ENCODE results near the gene TMEM140.

The TMEM140 gene

DNA sequence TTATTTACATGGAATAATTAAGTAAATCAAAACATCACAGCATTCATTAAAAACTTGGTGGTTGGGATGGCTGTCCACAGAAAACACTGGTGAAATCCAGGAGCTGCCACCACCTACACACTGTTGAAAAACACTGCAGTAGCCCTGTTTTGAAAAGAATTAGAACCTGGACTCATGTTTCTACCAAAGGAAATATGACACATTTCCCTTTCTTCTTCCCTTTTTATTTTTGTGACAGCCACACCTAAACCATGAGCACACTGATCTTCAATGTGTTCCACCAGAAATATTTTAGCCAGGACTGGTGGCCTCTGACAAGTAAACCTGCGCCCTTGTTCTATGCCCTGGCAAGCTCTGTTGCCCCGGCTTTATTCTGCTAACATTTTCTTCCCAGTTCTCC is 3.3 kb downstream of the TMEM140 start:
- Histone ChIP-seq H3K27ac (ENCODE audit: low read length) (no peak overlapping the region), H3K4me3 (ENCODE audit: low read length) (no peak overlapping the region), H3K9ac (ENCODE audit: low read length) (no peak overlapping the region), H3K36me3 (replicated peaks; ENCODE audit: insufficient read depth, low read length) (no peaks in the 10 kb centered on the region), H3K9me3 (replicated peaks; ENCODE audit: insufficient read depth, low read length) (no peaks in the 10 kb centered on the region), H2AFZ (ENCODE audit: low read length) (no peak overlapping the region), H3K79me2 (ENCODE audit: low read length) (peaks cover 65% of the 10 kb centered on the region), H3K9me2 (replicated peaks; ENCODE audit: insufficient read depth, low read length) (no peaks in the 10 kb centered on the region), H4K20me1 (ENCODE audit: insufficient read depth, low read length) (no peaks in the 10 kb centered on the region), H3K27me3 (replicated peaks; ENCODE audit: insufficient read depth, low read length) (no peaks in the 10 kb centered on the region), H3K4me2 (ENCODE audit: low read depth, low read length) (peak overlapping the region; percentile 1; the same call in 1 of the 2 replicates), H3K4me1 (ENCODE audit: low read length) (peaks cover 29% of the 10 kb centered on the region), H3F3A (ENCODE audit: insufficient read depth, low read length) (peaks cover 30% of the 10 kb centered on the region)
- TF ChIP-seq, protein P1, sequence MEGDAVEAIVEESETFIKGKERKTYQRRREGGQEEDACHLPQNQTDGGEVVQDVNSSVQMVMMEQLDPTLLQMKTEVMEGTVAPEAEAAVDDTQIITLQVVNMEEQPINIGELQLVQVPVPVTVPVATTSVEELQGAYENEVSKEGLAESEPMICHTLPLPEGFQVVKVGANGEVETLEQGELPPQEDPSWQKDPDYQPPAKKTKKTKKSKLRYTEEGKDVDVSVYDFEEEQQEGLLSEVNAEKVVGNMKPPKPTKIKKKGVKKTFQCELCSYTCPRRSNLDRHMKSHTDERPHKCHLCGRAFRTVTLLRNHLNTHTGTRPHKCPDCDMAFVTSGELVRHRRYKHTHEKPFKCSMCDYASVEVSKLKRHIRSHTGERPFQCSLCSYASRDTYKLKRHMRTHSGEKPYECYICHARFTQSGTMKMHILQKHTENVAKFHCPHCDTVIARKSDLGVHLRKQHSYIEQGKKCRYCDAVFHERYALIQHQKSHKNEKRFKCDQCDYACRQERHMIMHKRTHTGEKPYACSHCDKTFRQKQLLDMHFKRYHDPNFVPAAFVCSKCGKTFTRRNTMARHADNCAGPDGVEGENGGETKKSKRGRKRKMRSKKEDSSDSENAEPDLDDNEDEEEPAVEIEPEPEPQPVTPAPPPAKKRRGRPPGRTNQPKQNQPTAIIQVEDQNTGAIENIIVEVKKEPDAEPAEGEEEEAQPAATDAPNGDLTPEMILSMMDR (IDR thresholded peaks at IDR 0.05; ENCODE audit: low read length), result no peak
- TF ChIP-seq EZH2phosphoT487 (IDR thresholded peaks at IDR 0.05; ENCODE audit: low read length), result no peak
- no peak for TF ChIP-seq EZH2 (optimal IDR thresholded peaks at IDR 0.05; ENCODE audit: low read depth, low read length)
- no peak for DNase-seq

DNA sequence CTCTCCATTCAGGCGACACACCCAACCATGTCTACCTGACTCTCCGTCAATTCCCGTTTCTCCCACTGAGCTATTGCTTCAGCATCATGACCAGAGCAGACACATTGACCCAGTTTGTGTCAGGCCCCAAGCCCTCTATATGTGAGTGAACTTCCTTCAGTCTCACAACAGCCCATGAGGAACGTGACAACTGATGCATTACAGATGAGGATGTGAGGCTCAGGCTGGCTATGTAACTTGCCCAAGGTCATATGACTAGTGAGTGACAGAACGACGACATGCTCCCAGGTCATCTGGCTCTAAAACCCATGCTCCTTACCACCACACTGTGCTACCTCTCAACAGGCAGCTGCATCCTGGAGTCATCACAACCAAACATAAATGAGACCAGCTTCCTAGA is 3.7 kb downstream of the TMEM140 start:
- H3F3A ChIP-seq (ENCODE audit: insufficient read depth, low read length), result peaks cover 30% of the 10 kb centered on the region
- H2AFZ ChIP-seq (ENCODE audit: low read length), result no peak overlapping the region
- H3K4me1 ChIP-seq (ENCODE audit: low read length), result peaks cover 25% of the 10 kb centered on the region
- H3K27me3 ChIP-seq (replicated peaks; ENCODE audit: insufficient read depth, low read length), result no peaks in the 10 kb centered on the region
- no peak overlapping the region for H3K9ac ChIP-seq (ENCODE audit: low read length)
- TF ChIP-seq EZH2phosphoT487 (IDR thresholded peaks at IDR 0.05; ENCODE audit: low read length) (no peak), EZH2 (optimal IDR thresholded peaks at IDR 0.05; ENCODE audit: low read depth, low read length) (no peak)
- TF ChIP-seq, protein P1 (IDR thresholded peaks at IDR 0.05; ENCODE audit: low read length), result no peak
- no peak overlapping the region for H3K4me2 ChIP-seq (ENCODE audit: low read depth, low read length)
- no peaks in the 10 kb centered on the region for H3K9me3 ChIP-seq (replicated peaks; ENCODE audit: insufficient read depth, low read length)
- no peaks in the 10 kb centered on the region for H3K9me2 ChIP-seq (replicated peaks; ENCODE audit: insufficient read depth, low read length)
- no peak overlapping the region for H3K4me3 ChIP-seq (ENCODE audit: low read length)
- peaks cover 69% of the 10 kb centered on the region for H3K79me2 ChIP-seq (ENCODE audit: low read length)
- no peak for DNase-seq
- H3K36me3 ChIP-seq (replicated peaks; ENCODE audit: insufficient read depth, low read length), result no peaks in the 10 kb centered on the region
- no peak overlapping the region for H3K27ac ChIP-seq (ENCODE audit: low read length)
- H4K20me1 ChIP-seq (ENCODE audit: insufficient read depth, low read length), result no peaks in the 10 kb centered on the region

DNA sequence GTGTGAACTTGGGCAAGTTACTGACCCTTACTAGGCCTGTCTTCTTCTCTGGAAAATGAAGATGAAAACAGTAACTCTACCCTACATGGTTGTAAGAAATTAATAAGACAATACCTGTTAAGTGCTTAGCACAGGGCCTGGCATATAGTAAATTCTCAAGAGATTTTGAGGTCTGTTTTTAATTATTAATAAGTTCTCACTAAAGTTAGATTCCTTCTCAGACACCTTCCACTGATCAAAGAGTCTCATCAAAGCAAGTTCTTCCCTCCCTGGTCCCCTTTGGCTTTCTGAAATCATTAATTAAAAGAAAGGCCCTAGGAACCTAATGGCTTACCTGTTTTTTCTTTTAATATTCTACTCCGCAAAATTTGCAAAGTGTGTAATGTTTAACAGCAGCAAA is 4.6 kb downstream of the TMEM140 start:
- no peaks in the 10 kb centered on the region for H3K36me3 ChIP-seq (replicated peaks; ENCODE audit: insufficient read depth, low read length)
- H3K79me2 ChIP-seq (ENCODE audit: low read length), result peaks cover 78% of the 10 kb centered on the region
- peaks cover 18% of the 10 kb centered on the region for H3K4me1 ChIP-seq (ENCODE audit: low read length)
- H3K9ac ChIP-seq (ENCODE audit: low read length), result no peak overlapping the region
- no peak overlapping the region for H3K4me2 ChIP-seq (ENCODE audit: low read depth, low read length)
- H3K9me3 ChIP-seq (replicated peaks; ENCODE audit: insufficient read depth, low read length), result no peaks in the 10 kb centered on the region
- H3F3A ChIP-seq (ENCODE audit: insufficient read depth, low read length), result peaks cover 21% of the 10 kb centered on the region
- H3K4me3 ChIP-seq (ENCODE audit: low read length), result no peak overlapping the region
- no peak overlapping the region for H2AFZ ChIP-seq (ENCODE audit: low read length)
- H3K27ac ChIP-seq (ENCODE audit: low read length), result no peak overlapping the region
- TF ChIP-seq EZH2 (optimal IDR thresholded peaks at IDR 0.05; ENCODE audit: low read depth, low read length), result no peak
- TF ChIP-seq, protein P1 (IDR thresholded peaks at IDR 0.05; ENCODE audit: low read length), result no peak
- TF ChIP-seq EZH2phosphoT487 (IDR thresholded peaks at IDR 0.05; ENCODE audit: low read length), result no peak
- no peaks in the 10 kb centered on the region for H4K20me1 ChIP-seq (ENCODE audit: insufficient read depth, low read length)
- no peaks in the 10 kb centered on the region for H3K9me2 ChIP-seq (replicated peaks; ENCODE audit: insufficient read depth, low read length)
- no peaks in the 10 kb centered on the region for H3K27me3 ChIP-seq (replicated peaks; ENCODE audit: insufficient read depth, low read length)
- DNase-seq, result no peak

Measured in MM.1S (cell line).